Cardiac muscle cell (in vitro differentiated cells and primary cell): ENCODE measurements around the gene CACNB4. TPM values are rescaled to one million over a fixed set of nuclear protein-coding genes. Genes with fewer than 3 reads are reported as not detected.

Source experiments
- DNase-seq, 2 donors: peaks; one replicate each; pipeline versions ENCODE4 v3.0.0 to v3.0.0-alpha.2; 2010 to 2017; ENCODE audit warnings: low read depth in 1 of 2, low spot score in 1 of 2
- H3K27ac ChIP-seq: fragments of 200-600 bp; sonication (generic); 2 replicates; pipeline ENCODE4 v1.5.1; 2016
- H3K27me3 ChIP-seq: fragments of 200-600 bp; sonication (generic); 2 replicates; pipeline ENCODE4 v1.6.0; 2016; ENCODE audit warnings: control low read depth
- H3K36me3 ChIP-seq: fragments of 200-600 bp; sonication (generic); 2 replicates; pipeline ENCODE4 v1.5.1; 2016; ENCODE audit warnings: control low read depth
- H3K4me1 ChIP-seq: fragments of 200-600 bp; sonication (generic); 2 replicates; pipeline ENCODE4 v1.8.1; 2017; ENCODE audit warnings: low read depth, mild to moderate bottlenecking, mixed run types
- H3K4me3 ChIP-seq: fragments of 200-600 bp; sonication (generic); 2 replicates; pipeline ENCODE4 v1.5.1; 2016; ENCODE audit warnings: mild to moderate bottlenecking
- H3K9me3 ChIP-seq: fragments of 200-600 bp; sonication (generic); 2 replicates; pipeline ENCODE4 v1.5.1; 2017; ENCODE audit warnings: low read depth, mild to moderate bottlenecking, control low read depth
- polyA plus RNA-seq: library from polyadenylated mRNA; unstranded; fragments of >200 nt; fragmentation: Nextera tagmentation; extraction: Ambion mirVana; gene quantifications from 2 replicates; pipeline ENCODE4 v1.2.1, GENCODE V29; 2016
- total RNA-seq: library from RNA; depleted of rRNA; stranded (reverse); fragments of >200 nt; gene quantifications from 2 replicates; pipeline ENCODE4 v1.2.3, GENCODE V29; 2016
- TF ChIP-seq, protein P1 (sequence below): IDR thresholded peaks from 2 replicates; pipeline ENCODE4 v1.5.1; 2012; ENCODE audit warnings: low read depth, mild to moderate bottlenecking, low read length

The CACNB4 gene
- total and polyA plus RNA-seq, 2 experiments from 2014 or later = 0.09 to 0.18 TPM

DNA sequence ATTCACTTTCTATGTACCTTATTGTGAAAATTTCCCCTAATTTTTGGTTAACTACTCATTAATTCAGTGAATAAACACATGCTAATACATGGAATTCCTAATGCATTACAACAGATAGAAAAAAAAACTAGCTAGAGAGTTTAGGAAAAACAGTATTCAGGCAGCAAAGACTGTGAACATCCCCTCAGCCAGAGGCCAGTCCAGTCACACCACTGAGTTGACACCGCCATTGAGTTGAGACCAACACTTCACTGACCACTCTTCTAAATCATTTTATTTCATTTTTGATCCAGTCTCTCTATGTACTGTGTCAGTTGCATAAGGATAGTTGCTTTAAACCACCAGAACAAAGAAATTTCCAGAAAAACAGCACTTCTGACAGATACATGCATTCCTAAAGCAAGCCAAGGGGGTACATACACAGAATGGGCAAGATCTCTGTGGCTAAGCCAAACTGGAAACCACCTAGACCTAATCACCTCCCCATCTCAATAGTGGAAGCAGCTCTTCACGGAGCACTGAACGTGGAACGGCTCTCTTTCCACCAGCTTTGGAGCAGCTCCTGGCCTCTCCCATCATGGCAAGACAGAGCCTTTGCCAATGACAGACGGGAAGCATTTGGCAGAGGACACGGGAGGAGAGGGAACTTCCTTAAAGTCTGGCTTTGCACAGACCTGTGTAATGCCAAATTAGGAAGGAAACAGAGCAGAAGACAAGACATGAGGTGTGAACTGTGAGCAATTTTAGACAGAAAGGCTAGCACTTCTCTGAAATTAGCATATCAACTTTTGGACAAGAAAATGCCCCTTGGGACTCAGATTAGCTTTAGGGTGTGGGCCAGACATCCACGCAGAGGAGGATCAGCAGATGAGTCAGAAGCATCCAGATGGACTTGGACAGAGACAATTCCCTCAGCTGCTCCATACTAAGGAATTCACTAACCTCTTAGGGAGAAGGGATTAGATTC is 36.4 kb downstream of the CACNB4 start:
- Histone ChIP-seq H3K27ac (no peak overlapping the region), H3K9me3 (no peaks in the 10 kb centered on the region), H3K4me3 (no peak overlapping the region), H3K4me1 (no peaks in the 10 kb centered on the region), H3K36me3 (no peaks in the 10 kb centered on the region), H3K27me3 (no peaks in the 10 kb centered on the region)
- peak in 1 of 2 donors; percentile 68 for DNase-seq
- TF ChIP-seq, protein P1, sequence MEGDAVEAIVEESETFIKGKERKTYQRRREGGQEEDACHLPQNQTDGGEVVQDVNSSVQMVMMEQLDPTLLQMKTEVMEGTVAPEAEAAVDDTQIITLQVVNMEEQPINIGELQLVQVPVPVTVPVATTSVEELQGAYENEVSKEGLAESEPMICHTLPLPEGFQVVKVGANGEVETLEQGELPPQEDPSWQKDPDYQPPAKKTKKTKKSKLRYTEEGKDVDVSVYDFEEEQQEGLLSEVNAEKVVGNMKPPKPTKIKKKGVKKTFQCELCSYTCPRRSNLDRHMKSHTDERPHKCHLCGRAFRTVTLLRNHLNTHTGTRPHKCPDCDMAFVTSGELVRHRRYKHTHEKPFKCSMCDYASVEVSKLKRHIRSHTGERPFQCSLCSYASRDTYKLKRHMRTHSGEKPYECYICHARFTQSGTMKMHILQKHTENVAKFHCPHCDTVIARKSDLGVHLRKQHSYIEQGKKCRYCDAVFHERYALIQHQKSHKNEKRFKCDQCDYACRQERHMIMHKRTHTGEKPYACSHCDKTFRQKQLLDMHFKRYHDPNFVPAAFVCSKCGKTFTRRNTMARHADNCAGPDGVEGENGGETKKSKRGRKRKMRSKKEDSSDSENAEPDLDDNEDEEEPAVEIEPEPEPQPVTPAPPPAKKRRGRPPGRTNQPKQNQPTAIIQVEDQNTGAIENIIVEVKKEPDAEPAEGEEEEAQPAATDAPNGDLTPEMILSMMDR = no peak

DNA sequence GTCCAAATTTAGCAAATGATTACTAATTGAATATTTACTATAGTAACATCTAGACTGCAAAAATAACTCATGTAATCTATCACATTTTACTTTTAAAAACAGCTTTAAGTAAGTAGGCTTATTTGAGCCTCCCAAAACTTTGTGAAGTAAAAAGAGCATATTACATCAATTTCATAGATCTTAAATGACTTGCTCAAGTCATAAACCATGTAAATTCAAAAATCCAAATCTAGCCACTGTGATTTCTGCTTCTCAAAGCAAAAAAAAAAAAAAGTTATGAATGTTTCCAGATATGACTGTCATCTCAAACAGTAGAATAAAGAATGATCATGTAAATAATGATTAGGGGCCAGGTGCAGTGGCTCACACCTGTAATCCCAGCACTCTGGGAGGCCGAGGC is 37.5 kb downstream of the CACNB4 start:
- no peak for DNase-seq
- H3K4me3 ChIP-seq = no peak overlapping the region
- no peaks in the 10 kb centered on the region for H3K27me3 ChIP-seq
- H3K4me1 ChIP-seq = no peaks in the 10 kb centered on the region
- H3K36me3 ChIP-seq = no peaks in the 10 kb centered on the region
- TF ChIP-seq, protein P1 = no peak
- H3K9me3 ChIP-seq = no peaks in the 10 kb centered on the region
- H3K27ac ChIP-seq = no peak overlapping the region

DNA sequence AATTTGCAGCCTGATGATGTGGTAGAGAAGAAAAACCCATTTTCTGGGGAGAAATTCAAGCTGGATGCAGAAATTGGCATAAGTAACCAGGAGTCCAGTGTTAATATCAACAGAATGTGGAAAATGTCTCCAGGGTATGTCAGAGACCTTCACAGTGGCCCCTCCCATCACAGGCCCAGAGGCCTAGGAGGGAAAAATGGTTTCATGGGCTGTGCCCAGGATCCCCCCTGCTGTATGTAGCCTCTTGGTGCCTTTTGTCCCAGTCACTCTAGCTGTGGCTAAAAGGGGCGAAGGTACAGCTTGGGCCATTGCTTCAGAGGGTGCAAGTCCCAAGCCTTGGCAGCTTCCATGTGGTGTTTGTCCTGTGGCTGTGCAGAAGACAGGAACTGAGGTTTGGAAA is 40.2 kb downstream of the CACNB4 start:
- Histone ChIP-seq H3K4me1 (no peaks in the 10 kb centered on the region), H3K27ac (no peak overlapping the region), H3K27me3 (no peaks in the 10 kb centered on the region), H3K36me3 (no peaks in the 10 kb centered on the region), H3K9me3 (no peaks in the 10 kb centered on the region), H3K4me3 (no peak overlapping the region)
- no peak for DNase-seq
- TF ChIP-seq, protein P1 = no peak

DNA sequence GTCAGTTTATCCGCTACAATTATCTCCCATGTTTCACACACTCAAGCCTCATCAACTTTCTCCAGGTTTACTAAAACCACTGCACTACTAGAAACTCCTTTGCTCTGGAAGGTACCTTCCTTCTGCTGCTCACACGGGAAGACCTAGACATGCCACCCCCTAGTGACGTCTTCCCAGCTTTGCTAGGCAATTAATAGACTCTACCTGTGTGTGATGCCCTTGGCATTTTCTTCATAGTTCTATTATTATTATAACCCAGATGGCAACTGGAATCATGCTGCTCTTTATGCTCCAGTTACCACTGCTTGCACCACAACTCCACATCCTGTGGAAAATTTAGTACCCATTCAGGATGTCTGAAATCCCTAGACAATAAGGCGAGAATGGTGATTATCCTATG is 42.4 kb downstream of the CACNB4 start:
- no peaks in the 10 kb centered on the region for H3K4me1 ChIP-seq
- H3K27ac ChIP-seq = no peak overlapping the region
- H3K27me3 ChIP-seq = no peaks in the 10 kb centered on the region
- TF ChIP-seq, protein P1 = no peak
- no peaks in the 10 kb centered on the region for H3K9me3 ChIP-seq
- no peaks in the 10 kb centered on the region for H3K36me3 ChIP-seq
- H3K4me3 ChIP-seq = no peak overlapping the region
- no peak for DNase-seq

DNA sequence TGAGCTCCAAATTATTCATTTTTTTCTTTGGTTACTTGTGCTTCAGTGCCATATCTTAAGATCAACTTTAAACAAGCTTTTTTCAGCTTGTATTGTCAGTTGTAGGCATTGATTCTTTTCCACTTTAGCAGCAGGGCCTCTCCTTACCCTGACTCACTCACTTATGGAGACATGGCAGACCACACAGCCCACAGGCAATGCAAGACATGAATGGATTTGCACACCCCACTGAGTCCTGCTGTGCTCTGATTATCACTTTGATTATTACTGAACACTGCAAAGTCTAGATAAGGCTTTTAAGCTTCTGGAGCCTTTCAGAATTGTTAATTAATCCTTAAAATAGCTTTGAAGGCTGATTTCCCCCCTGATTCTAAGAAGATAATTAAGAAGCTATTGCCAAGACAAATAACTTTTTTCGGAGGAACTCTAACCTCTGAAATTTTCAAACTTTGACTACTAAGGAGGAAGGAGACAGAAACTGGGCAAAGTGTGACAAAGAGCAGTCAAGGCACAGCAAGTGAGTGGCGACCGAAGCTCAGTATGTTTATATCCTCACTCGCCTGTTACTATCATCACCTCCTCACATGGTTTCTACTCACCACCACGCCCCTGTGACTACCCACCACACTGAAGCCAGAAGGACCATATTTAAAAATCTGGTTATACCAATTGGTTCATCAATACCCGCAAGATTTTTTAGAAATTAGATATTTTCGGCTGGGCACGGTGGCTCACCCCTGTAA is 43.3 kb downstream of the CACNB4 start:
- no peaks in the 10 kb centered on the region for H3K9me3 ChIP-seq
- no peak overlapping the region for H3K27ac ChIP-seq
- TF ChIP-seq, protein P1 = no peak
- peak in 1 of 2 donors; percentile 27 for DNase-seq
- no peaks in the 10 kb centered on the region for H3K27me3 ChIP-seq
- H3K36me3 ChIP-seq = no peaks in the 10 kb centered on the region
- H3K4me1 ChIP-seq = no peaks in the 10 kb centered on the region
- H3K4me3 ChIP-seq = no peak overlapping the region
